HG03342 (cell line): ENCODE results near the gene GZMH.
"Not testable (repeated sequence)": the region's sequence is repeated elsewhere in the genome, so short reads cannot be mapped to it uniquely, and the experiment has no call there.

Experiments
- ATAC-seq: cut with Tn5 transposase; IDR thresholded peaks from one replicate; pipeline ENCODE4 v1.9.1; 2021; ENCODE audit warnings: mild to moderate bottlenecking, moderate library complexity; ENCODE audit not compliant: unreplicated experiment

GZMH gene

DNA sequence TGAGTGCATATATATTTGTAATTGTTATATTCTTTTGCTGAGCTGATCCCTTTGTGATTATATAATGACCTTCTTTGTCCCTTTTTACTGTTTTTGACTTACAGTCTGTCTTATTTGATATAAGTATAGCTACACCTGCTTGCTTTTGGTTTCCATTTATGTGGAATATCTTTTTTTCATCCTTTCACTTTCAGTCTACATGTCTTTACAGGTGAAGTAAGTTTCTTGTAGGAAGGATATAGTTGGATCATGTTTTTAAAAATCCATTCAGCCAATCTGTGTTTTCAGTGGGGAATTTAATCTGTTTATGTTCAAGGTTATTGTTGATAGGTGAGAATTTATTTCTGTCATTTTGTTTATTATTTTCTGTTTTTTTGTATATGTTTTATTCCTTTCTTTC lies 12.1 kb downstream of the GZMH start:
- no peak for ATAC-seq

DNA sequence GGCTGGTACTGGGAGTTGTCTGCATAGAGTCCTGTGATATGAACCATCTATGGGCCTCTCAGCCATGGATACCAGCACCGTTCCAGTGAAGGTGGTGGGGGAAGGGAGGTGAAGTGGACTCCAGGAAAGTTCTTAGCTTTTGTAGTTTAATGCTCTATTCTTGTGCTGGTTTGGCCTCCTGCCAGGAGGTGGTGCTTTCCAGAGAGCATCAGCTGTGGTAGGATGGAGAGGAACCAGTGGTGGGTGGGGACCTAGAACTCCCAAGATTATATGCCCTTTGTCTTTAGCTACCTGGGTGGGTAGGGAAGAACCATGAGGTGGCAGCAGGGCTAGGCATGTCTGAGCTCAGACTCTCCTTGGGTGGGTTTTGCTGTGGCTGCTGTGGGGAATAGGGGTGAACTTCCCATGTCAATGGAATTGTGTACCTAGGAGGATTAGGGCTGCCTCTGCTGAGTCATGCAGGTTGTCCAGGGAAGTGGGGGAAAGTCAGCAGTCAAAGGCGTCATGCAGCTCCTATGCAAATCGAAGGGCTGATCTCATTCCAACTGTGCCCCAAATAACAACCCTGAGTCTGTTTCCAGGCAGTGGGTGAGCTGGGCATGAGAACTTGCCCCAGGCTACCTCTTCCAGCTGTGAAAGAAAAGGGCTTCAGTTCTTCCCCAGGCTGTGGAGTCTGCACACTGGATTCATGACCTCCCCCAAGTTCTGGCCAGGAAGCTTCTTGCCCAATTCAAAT lies 14.2 kb downstream of the GZMH start:
- no peak for ATAC-seq

DNA sequence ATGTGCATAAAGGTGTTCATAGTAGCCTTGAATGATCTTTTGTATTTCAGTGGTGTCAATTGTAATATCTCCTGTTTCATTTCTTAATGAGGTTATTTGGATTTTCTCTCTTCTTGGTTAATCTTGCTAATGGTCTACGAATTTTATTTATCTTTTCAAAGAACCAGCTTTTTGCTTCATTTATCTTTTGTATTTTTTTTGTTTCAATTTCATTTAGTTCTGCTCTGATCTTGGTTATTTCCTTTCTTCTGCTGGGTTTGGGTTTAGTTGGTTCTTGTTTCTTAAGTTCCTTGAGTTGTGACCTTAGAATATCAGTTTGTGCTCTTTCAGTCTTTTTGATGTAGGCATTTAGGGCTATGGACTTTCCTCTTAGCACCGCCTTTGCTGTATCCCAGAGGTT lies 18.5 kb downstream of the GZMH start:
- not testable (repeated sequence) for ATAC-seq

- not testable (repeated sequence) for ATAC-seq
Measured at GRCh38 chr14:24584402-24584801, 25.1 kb downstream of the GZMH start.

GRCh38 chr14:24578558-24578957 lies 30.9 kb downstream of the GZMH start:
- ATAC-seq, result no peak

DNA sequence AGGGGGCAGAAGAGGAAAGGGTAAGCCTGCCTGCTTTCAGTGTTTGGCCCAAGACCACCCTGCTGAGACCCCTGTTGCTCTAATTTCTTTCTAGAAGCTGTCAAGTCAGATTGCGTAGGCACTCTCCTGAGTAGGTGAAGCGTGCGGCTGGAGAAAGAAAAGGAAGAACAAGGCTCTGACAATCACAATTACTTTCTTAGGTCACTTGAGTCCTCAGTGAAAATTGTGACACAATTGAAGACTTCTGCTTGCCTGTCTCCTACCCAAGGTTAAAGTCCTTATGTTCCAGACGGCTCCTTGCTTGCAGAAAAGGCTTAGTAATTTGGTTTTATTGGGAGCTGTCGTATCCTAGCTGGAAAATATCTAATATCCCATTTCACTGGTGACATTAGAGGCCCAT lies 32.7 kb downstream of the GZMH start:
- no peak for ATAC-seq

- ATAC-seq, result no peak
Measured at GRCh38 chr14:24576182-24576581, 33.3 kb downstream of the GZMH start, which contains the start of gene CTSG. Gene CTSG (minus strand): TSS chr14:24576250. CDS start chr14:24576223, 27 bp downstream.

DNA sequence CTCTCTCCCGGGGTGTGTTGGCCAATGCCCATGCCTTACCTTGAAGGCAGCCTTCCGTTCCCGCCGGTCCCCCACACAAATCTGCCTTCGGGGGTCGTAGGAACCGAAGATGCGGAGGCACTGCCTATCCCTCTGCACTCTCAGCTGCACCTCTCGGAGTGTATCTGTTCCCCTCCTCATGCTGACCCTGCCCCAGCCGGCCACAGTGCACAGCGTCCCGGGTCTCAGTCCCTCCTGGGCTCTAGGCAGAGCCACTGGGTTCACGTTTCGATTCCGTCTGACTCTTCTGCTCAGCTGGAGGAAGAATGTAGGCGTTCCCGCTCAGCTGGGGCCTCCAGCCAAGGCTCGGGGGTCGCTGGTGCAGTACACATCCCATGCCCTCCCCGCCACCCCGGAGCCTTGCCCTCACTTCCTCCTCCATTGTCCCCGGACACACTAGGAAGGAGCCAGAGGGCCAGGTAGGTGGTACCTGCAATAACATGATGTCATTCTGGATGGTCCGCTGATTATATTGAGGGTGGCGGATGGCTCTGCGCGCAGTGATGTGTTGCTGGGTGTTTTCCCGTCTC lies 35.2 kb downstream of the GZMH start:
- ATAC-seq, result no peak

DNA sequence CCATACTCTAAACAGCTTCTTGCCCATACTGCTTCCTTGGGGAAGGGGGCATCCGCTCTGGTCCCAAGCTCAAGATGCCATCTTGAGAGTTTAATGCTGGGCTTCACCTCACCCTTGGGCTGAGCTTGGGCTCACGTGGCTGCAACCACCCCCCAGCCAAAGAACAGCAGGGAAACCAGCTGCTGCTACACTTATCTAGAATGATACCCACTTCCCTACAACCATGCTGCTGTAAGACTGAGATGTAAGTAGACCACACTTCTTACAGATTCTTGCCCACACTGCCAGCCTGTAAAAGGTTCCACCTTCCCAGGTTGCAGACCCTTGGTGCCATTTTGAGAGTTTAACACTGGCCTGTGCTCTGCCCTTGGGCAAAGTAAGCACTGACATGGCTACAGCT lies 43.2 kb downstream of the GZMH start:
- ATAC-seq, result no peak

DNA sequence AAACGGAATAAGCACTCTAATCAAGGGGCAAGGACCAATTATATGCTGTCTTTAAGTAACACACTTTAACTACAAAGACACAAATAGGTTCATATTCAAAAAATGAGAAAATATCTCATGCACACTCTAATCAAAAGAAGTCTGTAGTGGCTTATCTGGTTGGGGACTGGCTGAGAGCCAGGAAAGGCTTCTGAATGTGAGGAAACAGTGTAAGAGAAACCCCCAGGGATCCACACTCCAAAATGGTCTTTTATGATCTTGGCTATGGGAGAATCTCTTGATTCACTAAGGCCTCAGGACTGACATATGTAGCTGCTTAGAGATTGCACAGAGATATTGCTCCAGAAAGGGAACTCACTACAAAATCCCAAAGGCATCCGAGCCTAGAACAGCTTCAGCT lies 43.7 kb downstream of the GZMH start:
- no peak for ATAC-seq

- ATAC-seq, result no peak
Measured at GRCh38 chr14:24563505-24563904, 46.0 kb downstream of the GZMH start.

GRCh38 chr14:24556756-24557155 lies 52.7 kb downstream of the GZMH start:
- ATAC-seq, result no peak
